CD1c-positive myeloid dendritic cell (primary cell): ENCODE data around the gene KLC3.
"Not testable (repeated sequence)": the region's sequence is repeated elsewhere in the genome, so short reads cannot be mapped to it uniquely, and the experiment has no call there.

ENCODE experiments used
- DNase-seq: peaks from one replicate; pipeline ENCODE4 v3.0.0-alpha.2; 2016; ENCODE audit errors: extremely low spot score

The KLC3 gene

DNA sequence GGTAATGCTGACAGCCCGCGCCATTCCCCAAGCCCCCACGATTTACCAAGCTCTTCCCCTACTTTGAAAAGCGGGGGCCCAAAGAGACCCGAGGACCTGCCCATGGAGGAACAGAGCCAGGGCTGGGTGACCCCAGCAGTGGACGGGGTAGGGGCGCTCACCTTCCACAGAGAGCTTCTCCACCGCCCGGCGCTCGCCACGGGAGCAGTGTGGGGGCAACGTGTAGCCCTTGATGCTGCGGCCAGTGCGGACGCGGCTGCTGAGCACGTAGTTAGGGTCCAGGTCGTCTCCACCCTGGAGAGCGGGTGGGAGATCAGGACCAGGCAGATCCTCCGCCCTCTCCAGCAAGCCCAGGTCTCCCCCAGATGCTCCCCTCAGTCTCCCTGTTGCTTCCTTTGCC, 25.2 kb upstream of the KLC3 start:
- DNase-seq, result no peak

DNA sequence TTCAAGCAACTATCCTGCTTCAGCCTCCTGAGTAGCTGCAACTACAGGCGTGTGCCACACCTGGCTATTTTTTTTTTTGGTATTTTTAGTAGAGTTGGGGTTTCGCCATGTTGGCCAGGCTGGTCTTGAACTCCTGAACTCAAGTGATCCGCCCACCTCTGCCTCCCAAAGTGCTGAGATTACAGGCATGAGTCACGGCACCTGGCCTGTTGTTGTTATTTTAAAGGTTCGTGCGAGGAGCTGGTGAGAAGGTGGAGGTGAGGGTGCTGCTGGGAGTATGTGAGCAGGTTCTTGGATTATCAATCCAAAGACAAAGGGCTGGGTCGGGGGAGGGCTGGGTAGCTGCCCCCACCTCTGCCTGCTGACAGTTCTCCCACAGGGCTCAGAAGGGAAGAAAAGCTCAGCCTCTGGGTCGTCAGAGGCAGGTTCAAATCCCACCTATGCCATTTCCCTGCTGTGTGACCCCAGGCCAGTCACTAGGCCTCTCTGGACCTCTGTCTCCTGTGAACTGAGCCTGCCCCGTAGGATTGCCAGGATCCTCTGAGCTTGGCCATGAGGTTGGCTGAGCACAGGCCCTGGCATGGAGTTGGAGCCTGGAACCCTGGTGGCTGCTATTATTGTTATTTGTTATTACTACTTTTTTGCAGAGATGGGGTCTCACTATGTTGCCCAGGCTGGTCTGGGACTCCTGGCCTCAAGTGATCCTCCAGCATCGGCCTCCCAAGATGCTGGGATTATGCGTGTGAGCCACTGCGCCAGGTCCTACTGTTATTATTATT, 19.4 kb upstream of the KLC3 start:
- no peak for DNase-seq

DNA sequence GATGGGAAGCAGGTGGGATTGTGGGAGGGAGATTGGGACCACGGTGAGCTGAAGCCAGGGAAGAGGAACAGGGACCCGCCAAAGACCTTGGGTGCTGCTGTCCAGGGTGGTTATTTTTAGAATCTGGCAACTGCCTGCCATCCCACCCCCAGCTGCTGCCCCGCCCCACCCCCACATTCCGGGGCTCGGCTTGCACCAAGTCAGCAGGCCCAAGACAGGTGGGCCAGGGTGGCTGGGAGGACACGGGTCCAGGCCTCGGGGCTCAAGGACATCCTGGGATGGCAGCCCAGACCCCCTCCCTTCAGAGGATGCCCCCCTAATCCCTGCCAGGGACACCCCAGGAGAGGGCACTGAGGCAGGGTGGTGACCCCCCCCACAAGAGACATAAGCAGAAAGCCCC, 18.7 kb upstream of the KLC3 start:
- DNase-seq, result no peak

DNA sequence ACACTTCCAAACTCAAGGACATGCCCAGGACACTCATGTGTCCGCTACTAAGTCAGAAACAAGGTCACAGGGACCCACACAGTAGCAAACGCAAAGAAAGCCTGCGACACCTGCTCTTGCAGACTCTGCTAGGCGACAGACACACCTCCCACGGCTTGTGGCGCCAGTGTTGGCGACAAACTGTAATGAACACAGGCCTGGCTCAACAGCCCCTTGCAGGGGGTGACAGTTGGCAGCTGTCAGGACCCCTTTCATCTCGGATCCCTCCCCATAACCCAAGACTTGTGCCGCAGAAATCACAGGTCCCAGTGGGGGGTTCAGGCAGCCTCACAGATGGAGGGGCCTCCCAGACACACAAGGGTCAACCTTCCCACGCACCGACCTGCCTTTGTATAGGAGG, 18.2 kb upstream of the KLC3 start:
- no peak for DNase-seq

GRCh38 chr19:45322744-45323281, 17.7 kb upstream of the KLC3 start, which contains the start of gene CKM:
Gene CKM (minus strand): TSS chr19:45322875. CDS start chr19:45319713, 3,162 bp downstream.
- no peak for DNase-seq

GRCh38 chr19:45323671-45324081, 16.9 kb upstream of the KLC3 start:
- no peak for DNase-seq

DNA sequence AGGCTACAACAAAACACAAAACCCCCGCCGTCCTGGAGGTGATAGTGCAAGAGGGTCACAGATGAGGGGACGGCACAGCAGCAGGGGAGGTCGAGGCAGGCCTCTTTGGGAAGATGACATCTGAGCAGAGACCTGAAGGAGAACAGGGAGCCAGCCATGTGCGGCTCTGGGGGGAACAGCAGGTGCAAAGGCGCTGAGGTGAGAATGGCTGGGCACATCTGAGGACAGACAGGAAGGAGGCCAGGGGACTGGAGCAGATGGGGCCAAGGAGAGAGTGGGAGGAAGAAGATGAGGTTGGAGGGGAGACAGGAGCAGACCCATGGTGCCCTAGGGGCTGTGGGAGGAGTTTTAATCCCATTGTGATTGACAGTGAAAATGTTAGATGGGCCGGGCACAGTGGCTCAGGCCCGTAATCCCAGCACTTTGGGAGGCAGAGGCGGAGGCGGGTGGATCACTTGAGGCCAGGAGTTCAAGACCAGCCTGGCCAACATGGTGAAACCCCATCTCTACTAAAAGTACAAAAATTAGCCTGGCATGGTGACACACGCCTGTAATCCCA, 16.1 kb upstream of the KLC3 start:
- no peak for DNase-seq

- no peak for DNase-seq
These were observed 13.0 kb upstream of the KLC3 start for GRCh38 chr19:45327404-45328143.

GRCh38 chr19:45331411-45331810, 9.1 kb upstream of the KLC3 start:
- no peak for DNase-seq

DNA sequence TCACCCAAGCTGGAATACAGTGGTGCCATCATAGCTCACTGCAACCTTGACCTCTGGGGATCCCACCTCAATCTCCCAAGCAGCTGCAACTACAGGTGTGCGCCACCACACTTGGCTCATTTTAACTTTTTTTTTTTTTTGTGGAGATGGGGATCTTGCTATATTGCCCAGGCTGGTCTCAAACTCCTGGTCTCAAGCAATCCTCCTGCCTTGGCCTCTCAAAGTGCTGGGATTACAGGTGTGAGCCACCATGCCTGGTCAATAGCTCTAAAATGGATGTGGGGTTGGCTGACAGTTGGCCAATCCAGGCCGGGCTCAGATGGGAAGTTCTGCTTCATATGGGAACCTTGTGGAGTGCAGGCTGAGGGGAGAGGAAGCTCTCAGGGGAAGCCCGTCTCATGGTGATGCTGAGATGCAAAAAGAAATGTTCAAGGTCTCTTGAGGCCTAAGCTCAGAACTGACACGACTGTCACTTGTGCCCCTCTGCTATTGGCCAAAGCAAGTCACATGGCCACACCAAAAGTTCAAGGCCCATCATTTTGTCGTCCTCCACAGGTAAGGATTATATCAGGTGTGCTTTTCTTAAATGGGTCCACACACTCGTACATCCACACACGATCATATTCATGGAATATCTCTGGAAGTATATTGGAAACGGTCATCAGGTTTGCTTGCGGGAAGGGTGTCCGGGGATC, 6.8 kb upstream of the KLC3 start:
- no peak for DNase-seq

DNA sequence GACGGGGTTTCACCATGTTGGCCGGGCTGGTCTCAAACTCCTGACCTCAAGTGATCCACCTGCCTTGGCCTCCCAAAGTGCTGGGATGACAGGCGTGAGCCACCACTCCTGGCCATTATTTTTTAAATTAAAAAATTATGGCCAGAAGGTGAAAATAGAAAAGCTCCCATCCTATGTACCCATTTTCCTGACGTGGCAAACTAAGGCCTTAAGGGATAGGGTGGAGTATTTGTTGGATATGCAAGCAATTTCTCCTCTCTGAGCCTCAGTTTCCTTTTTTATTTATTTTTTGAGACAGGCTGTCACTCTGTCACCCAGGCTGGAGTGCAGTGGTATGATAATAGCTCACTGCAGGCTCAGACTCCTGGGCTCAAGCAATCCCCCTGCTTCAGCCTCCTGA, 5.7 kb upstream of the KLC3 start:
- not testable (repeated sequence) for DNase-seq

DNA sequence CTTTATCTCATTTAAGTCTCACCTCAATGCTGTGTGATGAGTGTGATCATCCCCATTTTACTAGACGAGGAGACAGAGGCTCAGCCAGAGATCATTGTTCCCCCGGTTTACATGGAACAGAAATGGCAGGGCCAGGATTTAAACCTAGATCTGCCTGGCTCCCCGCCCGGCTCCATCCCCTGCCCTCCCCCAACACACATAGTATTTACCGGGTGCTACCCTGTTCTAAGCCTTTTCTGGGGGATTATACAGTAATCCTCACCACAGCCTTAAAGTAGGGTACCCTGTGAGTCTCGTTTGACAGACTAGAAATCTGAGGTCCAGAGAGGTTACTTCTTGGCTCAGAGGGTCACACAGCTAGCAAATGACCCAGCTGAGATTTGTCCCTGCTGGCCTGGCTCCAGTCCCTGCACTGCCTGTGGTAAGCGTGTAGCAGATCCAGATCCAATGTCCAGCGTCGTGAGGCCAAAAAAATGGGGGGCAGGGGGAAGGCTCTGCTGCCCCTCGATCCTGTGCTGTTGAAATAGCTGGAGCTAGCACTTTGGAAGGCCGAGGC, 3.8 kb upstream of the KLC3 start:
- DNase-seq, result no peak

DNA sequence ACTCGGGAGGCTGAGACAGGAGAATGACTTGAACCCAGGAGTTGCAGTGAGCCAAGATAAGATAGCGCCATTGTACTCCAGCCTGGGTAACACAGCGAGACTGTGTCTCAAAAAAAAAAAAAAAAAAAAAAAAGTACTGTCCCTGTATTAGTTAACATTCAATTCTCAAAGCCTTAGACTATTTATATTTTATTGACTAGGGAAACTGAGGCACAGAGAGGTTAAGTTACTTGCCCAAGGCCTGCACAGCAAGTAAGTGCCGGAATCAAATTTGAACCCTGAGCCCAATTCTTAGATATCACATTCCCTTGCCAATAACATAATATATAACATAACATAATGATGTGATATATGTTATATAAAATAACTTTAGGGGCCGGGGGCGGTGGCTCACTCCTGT, 921 bp upstream of the KLC3 start:
- no peak for DNase-seq

- no peak for DNase-seq
These were observed 426 bp downstream of the KLC3 start for GRCh38 chr19:45340899-45341453.

DNA sequence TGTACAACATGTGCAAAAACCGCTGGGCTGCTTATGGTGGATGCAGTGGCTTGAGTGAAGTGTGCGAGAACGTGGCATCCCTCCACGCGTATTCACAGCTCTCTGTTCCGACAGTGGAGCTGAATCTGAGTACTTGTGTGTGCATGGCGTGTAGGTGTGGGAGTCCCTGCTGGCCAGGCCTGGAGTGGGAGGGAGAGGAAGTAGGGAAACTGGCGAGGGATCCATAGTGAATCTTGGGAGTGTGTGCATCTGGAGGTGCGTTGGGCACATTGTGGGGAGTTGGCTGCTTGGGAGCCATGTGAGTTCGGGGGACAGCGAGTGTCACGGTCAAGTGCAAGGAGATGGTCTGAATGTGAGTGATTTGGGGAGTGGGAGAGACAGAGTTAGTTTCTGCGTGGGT, 2.4 kb downstream of the KLC3 start:
- peak; percentile 19 for DNase-seq

- no peak for DNase-seq
These were observed 4.3 kb downstream of the KLC3 start for GRCh38 chr19:45344621-45345505.

- DNase-seq, result no peak
These were observed 4.9 kb downstream of the KLC3 start for GRCh38 chr19:45345506-45345860.

DNA sequence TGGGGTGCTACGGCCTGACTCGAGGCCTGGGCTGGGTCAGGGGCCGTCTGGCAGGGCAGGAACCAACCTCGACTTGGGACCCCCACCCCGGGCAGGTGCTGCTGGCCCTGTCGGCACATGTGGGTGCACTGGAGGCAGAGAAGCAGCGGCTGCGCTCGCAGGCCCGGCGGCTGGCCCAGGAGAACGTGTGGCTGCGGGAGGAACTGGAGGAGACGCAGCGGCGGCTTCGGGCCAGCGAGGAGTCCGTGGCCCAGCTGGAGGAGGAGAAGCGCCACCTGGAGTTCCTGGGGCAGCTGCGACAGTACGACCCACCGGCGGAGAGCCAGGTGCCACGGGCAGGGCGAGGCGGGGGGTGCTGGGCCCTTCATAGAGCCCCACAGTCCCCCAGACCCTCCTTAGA, 5.9 kb downstream of the KLC3 start:
- DNase-seq, result no peak

- no peak for DNase-seq
These were observed 7.2 kb downstream of the KLC3 start for GRCh38 chr19:45347570-45348366.
